GM18505 (cell line): Measurements from ENCODE around the gene MAP1S.
"Not testable (repeated sequence)": the region's sequence is repeated elsewhere in the genome, so short reads cannot be mapped to it uniquely, and the experiment has no call there.

Experiments
- ATAC-seq: cut with Tn5 transposase; IDR thresholded peaks from one replicate; pipeline ENCODE4 v1.9.1; 2021; ENCODE audit not compliant: unreplicated experiment
- POLR2A ChIP-seq: IDR thresholded peaks from 4 replicates; pipeline ENCODE4 v1.6.1; 2011; ENCODE audit warnings: borderline replicate concordance; ENCODE audit not compliant: insufficient read depth, insufficient read length; ENCODE audit errors: extremely low read depth

MAP1S gene

DNA sequence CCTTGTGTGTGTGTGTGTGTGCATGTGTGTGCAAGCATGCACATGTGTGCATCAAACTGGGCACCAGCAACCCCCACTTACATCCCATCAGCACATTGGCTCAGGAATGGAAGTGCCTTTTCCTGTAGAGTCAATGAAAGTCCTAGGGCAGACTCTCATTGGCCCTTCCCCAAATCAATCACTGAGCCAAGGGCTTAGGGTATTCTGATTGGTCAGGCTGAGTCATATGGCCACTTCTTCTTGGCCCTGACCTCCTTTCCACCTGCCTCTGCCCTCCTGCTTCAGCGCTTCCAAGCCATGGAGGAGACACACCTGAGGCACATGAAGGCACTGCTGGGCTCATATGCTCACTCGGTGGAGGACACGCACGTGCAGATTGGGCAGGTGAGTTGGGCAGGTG is 52.9 kb downstream of the MAP1S start:
- TF ChIP-seq POLR2A: no peak
- no peak for ATAC-seq

DNA sequence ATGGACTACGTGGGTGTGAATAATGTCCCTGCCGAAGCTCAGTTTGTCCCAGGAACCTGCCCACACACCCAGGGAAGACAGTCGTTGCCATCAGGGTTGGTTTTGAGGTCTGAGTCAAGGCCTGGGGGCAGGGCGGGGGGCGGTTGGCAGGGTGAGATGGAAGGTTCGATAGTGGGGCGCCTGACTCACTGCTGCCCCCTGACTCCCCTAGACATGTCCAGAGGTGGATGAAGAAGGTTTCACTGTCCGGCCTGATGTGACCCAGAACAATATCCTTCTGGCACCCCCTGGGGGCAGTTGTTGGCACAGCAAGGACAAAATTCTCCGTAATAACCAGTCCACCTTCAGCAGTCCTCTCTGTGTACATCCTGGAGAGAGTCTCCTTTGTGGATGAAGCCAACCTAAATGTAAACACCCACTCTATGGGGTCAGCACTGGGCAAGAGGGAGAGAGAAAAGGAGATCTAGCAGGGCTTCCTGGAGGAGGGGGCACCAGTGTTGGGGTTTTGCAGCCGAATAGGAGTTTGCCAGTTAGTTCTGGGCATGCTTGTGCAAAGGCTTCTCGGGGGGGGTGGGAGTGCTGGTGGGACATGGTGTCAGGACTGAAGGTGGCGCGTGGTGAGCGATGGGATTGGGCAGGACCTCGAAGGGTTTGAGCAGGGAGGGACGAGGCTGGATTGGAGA is 56.1 kb downstream of the MAP1S start:
- ATAC-seq: no peak
- TF ChIP-seq POLR2A: no peak

DNA sequence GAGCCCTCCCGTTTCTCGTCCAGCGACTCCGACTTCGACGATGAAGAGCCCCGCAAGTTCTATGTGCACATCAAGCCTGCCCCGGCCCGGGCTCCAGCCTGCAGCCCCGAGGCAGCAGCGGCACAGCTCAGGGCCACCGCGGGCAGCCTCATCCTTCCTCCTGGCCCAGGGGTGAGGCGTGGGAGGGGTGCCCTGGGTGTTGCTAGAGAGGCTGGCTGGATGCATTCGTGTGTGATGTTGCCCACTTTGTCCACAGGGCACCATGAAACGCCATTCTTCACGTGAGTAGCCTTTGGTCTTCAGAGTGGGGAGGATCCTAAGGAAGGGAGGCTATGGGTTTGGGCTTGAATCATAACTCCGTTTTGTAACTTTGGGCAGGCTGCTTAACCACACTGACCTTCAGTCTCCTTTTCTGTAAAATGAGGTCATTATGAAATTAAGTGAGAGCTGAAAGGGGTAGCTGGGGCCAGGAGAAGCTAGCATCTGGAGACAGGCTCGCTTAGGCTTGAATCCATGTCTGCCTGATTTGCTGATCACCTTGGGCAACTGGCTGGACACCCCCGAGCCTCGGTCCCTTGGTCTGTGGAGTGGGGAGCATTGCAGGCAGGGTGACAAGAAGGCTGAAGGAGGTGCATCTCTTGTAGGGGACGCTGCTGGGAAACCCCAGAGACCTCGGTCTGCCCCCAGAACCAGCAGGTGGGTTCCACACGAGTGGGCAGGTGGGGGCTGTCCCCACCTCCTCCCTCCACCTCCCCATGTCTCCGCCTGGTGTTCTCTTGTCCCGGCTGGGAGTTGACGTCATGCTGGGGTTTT is 56.9 kb downstream of the MAP1S start:
- ATAC-seq: peak; percentile 61
- no peak for TF ChIP-seq POLR2A

DNA sequence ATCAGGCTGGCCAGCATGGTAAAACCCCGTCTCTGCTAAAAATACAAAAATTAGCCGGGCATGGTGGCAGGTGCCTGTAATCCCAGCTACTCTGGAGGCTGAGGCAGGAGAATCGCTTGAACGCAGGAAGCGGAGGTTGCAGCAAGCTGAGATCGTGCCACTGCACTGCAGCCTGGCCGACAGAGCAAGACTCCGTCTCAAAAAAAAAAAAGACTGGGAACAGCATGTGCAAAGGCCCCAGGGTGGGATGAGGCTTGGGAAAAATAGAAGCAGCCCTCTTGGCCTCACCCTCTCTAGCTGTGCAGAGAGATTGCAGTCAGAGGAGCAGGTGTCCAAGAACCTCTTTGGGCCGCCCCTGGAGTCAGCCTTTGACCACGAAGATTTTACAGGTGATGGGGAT is 58.6 kb downstream of the MAP1S start:
- not testable (repeated sequence) for ATAC-seq

DNA sequence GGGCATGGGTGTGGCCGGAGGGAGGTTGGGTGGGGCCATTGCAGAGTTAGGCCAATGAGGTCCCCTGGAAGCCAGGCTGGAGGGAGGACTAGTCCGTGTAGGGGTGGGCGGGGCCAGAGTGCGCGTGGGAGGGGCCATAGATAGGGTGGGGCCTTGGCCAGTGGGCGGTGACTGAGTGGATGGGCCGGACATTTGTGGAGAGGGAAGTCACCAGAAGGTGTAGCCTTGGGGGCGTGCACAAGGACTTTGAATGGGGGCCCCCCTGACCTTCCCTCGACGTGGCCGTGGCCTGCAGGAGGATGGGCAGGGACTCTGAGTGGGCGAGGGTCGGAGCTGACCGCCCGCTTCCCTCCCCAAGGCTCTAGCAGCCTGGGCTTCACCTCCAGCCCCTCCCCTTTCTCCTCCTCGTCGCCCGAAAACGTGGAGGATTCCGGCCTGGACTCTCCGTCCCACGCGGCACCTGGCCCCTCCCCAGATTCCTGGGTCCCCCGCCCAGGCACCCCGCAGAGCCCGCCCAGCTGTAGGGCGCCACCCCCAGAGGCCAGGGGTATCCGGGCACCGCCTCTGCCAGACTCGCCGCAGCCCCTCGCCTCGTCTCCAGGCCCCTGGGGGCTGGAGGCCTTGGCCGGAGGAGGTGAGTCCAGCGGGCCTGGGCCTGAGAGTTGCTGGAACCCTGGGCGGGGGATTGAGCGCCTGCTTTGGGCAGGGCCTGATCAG is 59.1 kb downstream of the MAP1S start:
- ATAC-seq: no peak
- TF ChIP-seq POLR2A: no peak

DNA sequence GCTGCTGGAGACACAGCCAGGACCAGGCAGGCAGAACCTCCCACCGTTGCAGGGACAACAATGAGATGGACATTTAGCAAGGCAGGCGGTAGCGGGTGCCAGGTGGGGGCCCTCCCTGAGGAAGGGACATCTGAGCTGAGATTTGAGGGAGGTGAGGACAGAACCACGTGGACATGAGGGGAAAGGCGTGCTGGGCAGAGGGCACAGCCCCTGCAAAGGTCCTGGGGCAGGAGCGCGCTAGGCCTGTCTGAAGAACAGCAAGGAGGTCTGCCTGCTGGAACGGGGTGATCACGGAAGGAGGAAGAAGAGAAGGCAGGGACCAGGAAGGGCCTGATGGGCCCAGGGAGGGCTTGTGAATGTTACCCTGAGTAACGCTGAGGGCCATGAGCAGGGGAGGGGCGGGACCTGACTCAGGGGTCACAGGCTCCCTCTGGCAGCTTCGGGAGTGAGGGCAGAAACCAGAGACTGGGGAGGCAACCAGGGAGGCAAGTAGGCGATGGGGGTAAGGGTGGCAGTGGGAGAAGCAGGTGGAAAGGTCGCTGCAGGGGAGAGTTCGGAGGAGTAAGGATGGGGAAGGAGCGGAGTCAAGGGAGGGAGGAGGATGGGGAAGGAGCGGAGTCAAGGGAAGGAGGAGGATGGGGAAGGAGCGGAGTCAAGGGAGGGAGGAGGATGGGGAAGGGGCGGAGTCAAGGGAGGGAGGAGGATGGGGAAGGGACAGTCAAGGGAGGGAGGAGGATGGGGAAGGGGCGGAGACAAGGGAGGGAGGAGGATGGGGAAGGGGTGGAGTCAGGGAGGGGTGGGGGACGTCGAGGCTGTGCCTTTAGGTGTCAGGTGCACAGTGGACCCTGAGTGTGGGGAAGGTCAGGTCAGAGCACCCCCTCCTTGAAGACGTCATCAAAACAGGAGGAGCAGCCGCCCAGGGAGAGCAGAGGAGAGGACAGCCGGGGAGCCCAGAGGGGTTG is 60.0 kb downstream of the MAP1S start:
- ATAC-seq: no peak
- TF ChIP-seq POLR2A: no peak

DNA sequence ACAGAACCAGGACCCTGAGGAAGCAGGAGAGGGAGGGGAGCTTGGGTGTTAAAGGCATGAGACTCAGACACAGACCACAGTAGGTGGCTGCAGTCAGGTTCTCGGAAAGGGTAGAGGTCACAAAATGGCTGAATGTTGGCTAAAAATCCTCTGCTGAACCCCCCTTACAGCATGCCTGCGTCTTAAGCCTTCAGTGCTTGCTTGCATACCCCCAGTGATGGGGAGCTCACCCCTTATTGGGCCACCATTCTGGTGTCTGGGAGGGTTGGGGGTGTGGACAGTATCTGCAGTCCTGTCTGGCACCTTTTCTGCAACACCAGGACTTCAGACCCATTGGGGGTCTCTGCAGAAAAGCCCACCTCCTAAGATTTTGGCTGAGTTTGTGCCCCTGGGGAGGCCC is 61.5 kb downstream of the MAP1S start:
- ATAC-seq: no peak
- TF ChIP-seq POLR2A: no peak

DNA sequence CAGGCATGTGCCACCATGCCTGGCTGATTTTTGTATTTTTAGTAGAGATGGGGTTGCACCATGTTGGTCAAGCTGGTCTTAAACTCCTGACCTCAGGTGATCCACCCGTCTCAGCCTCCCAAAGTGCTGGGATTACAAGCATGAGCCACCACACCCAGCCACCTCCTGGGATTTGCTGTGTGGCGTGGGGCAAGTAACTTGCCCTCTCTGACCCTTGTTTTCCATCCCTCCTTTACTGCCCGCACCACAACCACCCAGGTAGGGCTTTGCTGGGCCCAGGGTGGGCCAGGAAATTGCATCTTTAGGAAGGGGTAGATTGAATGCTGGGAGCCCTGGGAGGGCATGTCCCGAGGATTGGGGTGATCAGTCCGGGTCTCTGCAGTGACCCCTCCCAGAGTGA is 64.4 kb downstream of the MAP1S start:
- not testable (repeated sequence) for ATAC-seq
